ENCODE results near the gene COG3. TPM values are rescaled to one million over a fixed set of nuclear protein-coding genes. Genes with fewer than 3 reads are reported as not detected.

COG3 gene
- total and polyA plus RNA-seq, 2 experiments from 2014 or later: 26.2 to 82.9 TPM

- Histone ChIP-seq H3K27me3 (no peaks in the 10 kb centered on the region), H3K9me3 (ENCODE audit: low read depth) (no peaks in the 10 kb centered on the region), H3K27ac (no peak overlapping the region), H3K4me1 (ENCODE audit: low read depth) (no peaks in the 10 kb centered on the region), H3K36me3 (peaks cover 64% of the 10 kb centered on the region), H3K4me3 (no peak overlapping the region)
- TF ChIP-seq, protein P1, sequence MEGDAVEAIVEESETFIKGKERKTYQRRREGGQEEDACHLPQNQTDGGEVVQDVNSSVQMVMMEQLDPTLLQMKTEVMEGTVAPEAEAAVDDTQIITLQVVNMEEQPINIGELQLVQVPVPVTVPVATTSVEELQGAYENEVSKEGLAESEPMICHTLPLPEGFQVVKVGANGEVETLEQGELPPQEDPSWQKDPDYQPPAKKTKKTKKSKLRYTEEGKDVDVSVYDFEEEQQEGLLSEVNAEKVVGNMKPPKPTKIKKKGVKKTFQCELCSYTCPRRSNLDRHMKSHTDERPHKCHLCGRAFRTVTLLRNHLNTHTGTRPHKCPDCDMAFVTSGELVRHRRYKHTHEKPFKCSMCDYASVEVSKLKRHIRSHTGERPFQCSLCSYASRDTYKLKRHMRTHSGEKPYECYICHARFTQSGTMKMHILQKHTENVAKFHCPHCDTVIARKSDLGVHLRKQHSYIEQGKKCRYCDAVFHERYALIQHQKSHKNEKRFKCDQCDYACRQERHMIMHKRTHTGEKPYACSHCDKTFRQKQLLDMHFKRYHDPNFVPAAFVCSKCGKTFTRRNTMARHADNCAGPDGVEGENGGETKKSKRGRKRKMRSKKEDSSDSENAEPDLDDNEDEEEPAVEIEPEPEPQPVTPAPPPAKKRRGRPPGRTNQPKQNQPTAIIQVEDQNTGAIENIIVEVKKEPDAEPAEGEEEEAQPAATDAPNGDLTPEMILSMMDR (IDR thresholded peaks at IDR 0.05; ENCODE audit: low read depth, low read length): no peak
- peak in 1 of 2 donors; percentile 28 for DNase-seq (ENCODE audit: low read depth in 1 of 2, low spot score in 1 of 2)
These were observed 27.8 kb downstream of the COG3 start for GRCh38 chr13:45492538-45492937.

DNA sequence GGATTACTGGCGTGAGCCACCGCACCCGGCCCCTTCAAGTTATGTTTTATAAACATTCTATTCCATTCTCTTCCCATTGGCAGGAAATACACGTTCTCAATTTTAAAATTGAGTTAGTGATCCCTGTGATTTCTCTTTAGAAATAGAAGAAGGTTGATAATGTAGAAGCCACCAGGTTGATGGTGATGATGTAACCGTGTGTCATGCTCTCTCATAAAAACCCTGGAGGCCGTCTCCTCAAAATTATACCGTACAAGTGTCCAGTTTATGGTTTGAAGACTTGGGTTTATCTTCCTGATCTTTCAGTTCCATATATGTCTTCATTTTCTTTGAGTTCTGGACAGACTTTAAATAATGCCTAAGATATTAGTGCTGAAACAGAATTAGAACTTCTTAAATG is 32.2 kb downstream of the COG3 start:
- H3K27me3 ChIP-seq: no peaks in the 10 kb centered on the region
- TF ChIP-seq, protein P1 (IDR thresholded peaks at IDR 0.05; ENCODE audit: low read depth, low read length): no peak
- H3K36me3 ChIP-seq: peaks cover 49% of the 10 kb centered on the region
- H3K9me3 ChIP-seq (ENCODE audit: low read depth): no peaks in the 10 kb centered on the region
- no peak for DNase-seq (ENCODE audit: low read depth in 1 of 2, low spot score in 1 of 2)
- no peak overlapping the region for H3K27ac ChIP-seq
- no peaks in the 10 kb centered on the region for H3K4me1 ChIP-seq (ENCODE audit: low read depth)
- H3K4me3 ChIP-seq: no peak overlapping the region

- H3K4me3 ChIP-seq: no peak overlapping the region
- H3K27me3 ChIP-seq: no peaks in the 10 kb centered on the region
- TF ChIP-seq, protein P1 (IDR thresholded peaks at IDR 0.05; ENCODE audit: low read depth, low read length): no peak
- H3K36me3 ChIP-seq: peaks cover 41% of the 10 kb centered on the region
- H3K27ac ChIP-seq: no peak overlapping the region
- no peaks in the 10 kb centered on the region for H3K4me1 ChIP-seq (ENCODE audit: low read depth)
- no peaks in the 10 kb centered on the region for H3K9me3 ChIP-seq (ENCODE audit: low read depth)
- peak in 1 of 2 donors; percentile 95 for DNase-seq (ENCODE audit: low read depth in 1 of 2, low spot score in 1 of 2)
These were observed 35.9 kb downstream of the COG3 start for GRCh38 chr13:45500492-45501174.

DNA sequence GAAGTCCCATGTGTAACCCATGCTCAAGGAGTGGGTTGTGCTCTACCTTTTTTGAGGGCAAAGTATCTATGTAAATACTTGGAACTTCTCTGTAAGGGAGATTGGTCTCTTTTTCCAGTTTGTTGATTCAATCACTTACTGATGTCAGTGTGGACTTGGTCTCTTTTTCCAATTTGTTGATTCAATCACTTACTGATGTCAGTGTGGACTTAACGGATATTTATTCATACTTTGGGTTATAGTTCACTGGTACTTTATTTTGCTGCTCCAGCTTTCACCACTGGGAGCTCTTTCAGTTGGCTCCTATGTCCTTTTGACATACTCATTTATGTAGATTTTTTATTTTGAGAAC is 36.4 kb downstream of the COG3 start:
- no peaks in the 10 kb centered on the region for H3K27me3 ChIP-seq
- no peak overlapping the region for H3K27ac ChIP-seq
- H3K4me1 ChIP-seq (ENCODE audit: low read depth): no peaks in the 10 kb centered on the region
- peaks cover 36% of the 10 kb centered on the region for H3K36me3 ChIP-seq
- DNase-seq (ENCODE audit: low read depth in 1 of 2, low spot score in 1 of 2): no peak
- H3K9me3 ChIP-seq (ENCODE audit: low read depth): no peaks in the 10 kb centered on the region
- TF ChIP-seq, protein P1 (IDR thresholded peaks at IDR 0.05; ENCODE audit: low read depth, low read length): no peak
- no peak overlapping the region for H3K4me3 ChIP-seq

- peaks cover 33% of the 10 kb centered on the region for H3K36me3 ChIP-seq
- DNase-seq (ENCODE audit: low read depth in 1 of 2, low spot score in 1 of 2): no peak
These were observed 38.9 kb downstream of the COG3 start for GRCh38 chr13:45503658-45504057.

More at GRCh38 chr13:45503658-45504057, 38.9 kb downstream of the COG3 start:
- no peak overlapping the region for H3K27ac ChIP-seq
- TF ChIP-seq, protein P1 (IDR thresholded peaks at IDR 0.05; ENCODE audit: low read depth, low read length): no peak
- H3K4me1 ChIP-seq (ENCODE audit: low read depth): no peaks in the 10 kb centered on the region
- no peaks in the 10 kb centered on the region for H3K9me3 ChIP-seq (ENCODE audit: low read depth)
- H3K27me3 ChIP-seq: no peaks in the 10 kb centered on the region
- no peak overlapping the region for H3K4me3 ChIP-seq
